OCI-LY7 (cell line): ENCODE measurements around the gene GTSF1L. TPM values are rescaled to one million over a fixed set of nuclear protein-coding genes. Genes with fewer than 3 reads are reported as not detected.

Experiments used
- BruUV-seq: library from RNA; stranded (reverse); fragments of 400-500 nt; replicated peaks from 2 replicates; lab custom pipeline; 2021; lab: Mats Ljungman, UMichigan
- CTCF ChIA-PET: fragments of 300-600 bp; sonication (Branson Sonifier 250); formaldehyde crosslinking; loops from one replicate; lab custom pipeline; 2022; ENCODE audit warnings: antibody characterized with exemption; ENCODE audit not compliant: unreplicated experiment; lab: Charles Lee
- POLR2A ChIA-PET: fragments of 300-600 bp; sonication (Branson Sonifier 250); formaldehyde crosslinking; loops from one replicate; lab custom pipeline; 2022; ENCODE audit warnings: antibody characterized with exemption; lab: Charles Lee
- DNase-seq: peaks from one replicate; pipeline ENCODE4 v3.0.0-alpha.2; 2015; ENCODE audit warnings: low spot score
- H2AFZ ChIP-seq: fragments of 200-600 bp; sonication (generic), shearing (Covaris generic); 2 replicates; pipeline ENCODE4 v1.6.1; 2014; ENCODE audit warnings: mild to moderate bottlenecking, antibody characterized with exemption, low read length, moderate library complexity
- H3K27ac ChIP-seq: fragments of 200-600 bp; sonication (generic); 2 replicates; pipeline ENCODE4 v1.5.1; 2014; ENCODE audit warnings: mixed run types, low read depth, mild to moderate bottlenecking, moderate library complexity, low read length, inconsistent platforms; ENCODE audit not compliant: poor library complexity, severe bottlenecking
- H3K36me3 ChIP-seq: fragments of 200-600 bp; sonication (generic); 2 replicates; pipeline ENCODE4 v1.6.1; 2014; ENCODE audit warnings: mild to moderate bottlenecking, antibody characterized with exemption, low read length, moderate library complexity, mixed read lengths; ENCODE audit not compliant: insufficient read depth
- H3K4me1 ChIP-seq: fragments of 200-600 bp; sonication (generic); 2 replicates; pipeline ENCODE4 v1.5.1; 2014; ENCODE audit warnings: mild to moderate bottlenecking, low read length; ENCODE audit not compliant: insufficient read depth, poor library complexity, severe bottlenecking
- H3K4me2 ChIP-seq: fragments of 200-600 bp; sonication (generic); 2 replicates; pipeline ENCODE4 v1.6.1; 2014; ENCODE audit warnings: mild to moderate bottlenecking, low read length
- H3K4me3 ChIP-seq: fragments of 200-600 bp; sonication (generic); 2 replicates; pipeline ENCODE4 v1.5.1; 2014; ENCODE audit warnings: mild to moderate bottlenecking, low read depth, low read length; ENCODE audit not compliant: poor library complexity, severe bottlenecking
- H3K79me2 ChIP-seq: fragments of 200-600 bp; sonication (generic); 2 replicates; pipeline ENCODE4 v1.6.1; 2016; ENCODE audit warnings: low read depth, mild to moderate bottlenecking, low read length, moderate library complexity, mixed read lengths; ENCODE audit not compliant: insufficient read depth
- H3K9me2 ChIP-seq: fragments of 200-600 bp; sonication (generic); 2 replicates; pipeline ENCODE4 v1.6.1; 2016; ENCODE audit warnings: mild to moderate bottlenecking, low read length, mixed read lengths; ENCODE audit not compliant: insufficient read depth
- H3K9me3 ChIP-seq: fragments of 200-600 bp; sonication (generic); 2 replicates; pipeline ENCODE4 v1.6.1; 2014; ENCODE audit warnings: mild to moderate bottlenecking, mixed run types, low read length, mixed read lengths
- H4K20me1 ChIP-seq: fragments of 200-600 bp; sonication (generic); 2 replicates; pipeline ENCODE4 v1.6.1; 2014; ENCODE audit warnings: mild to moderate bottlenecking, antibody characterized with exemption, low read length, moderate library complexity, mixed read lengths; ENCODE audit not compliant: insufficient read depth
- CTCF ChIP-seq: fragments of 200-600 bp; sonication (generic); conservative IDR thresholded peaks from 2 replicates; pipeline ENCODE4 v1.5.1; 2014; ENCODE audit warnings: mild to moderate bottlenecking, antibody characterized with exemption, low read length, moderate library complexity, mixed read lengths
- EZH2phosphoT487 ChIP-seq: fragments of 200-600 bp; sonication (generic); IDR thresholded peaks from 2 replicates; pipeline ENCODE4 v1.6.1; 2018; ENCODE audit warnings: low read depth, borderline replicate concordance, mild to moderate bottlenecking, mixed run types, antibody characterized with exemption, low read length, moderate library complexity, mixed read lengths
- intact Hi-C: fragments of 100-400 bp; cut with micrococcal nuclease; formaldehyde crosslinking; loops from one replicate; pipeline ENCODE4 v1.10.0; 2022; ENCODE audit not compliant: unreplicated experiment
- total RNA-seq, 2 experiments: library from RNA; depleted of rRNA in 1 of 2; stranded (reverse); fragments of >200 nt in 1 of 2; shearing (Covaris generic) in 1 of 2; gene quantifications; 2 replicates each; pipeline ENCODE4 v1.2.3, GENCODE V29; 2014 to 2022

Gene GTSF1L
- total RNA-seq, 2 experiments from 2014 or later: 3.1 to 3.3 TPM

DNA sequence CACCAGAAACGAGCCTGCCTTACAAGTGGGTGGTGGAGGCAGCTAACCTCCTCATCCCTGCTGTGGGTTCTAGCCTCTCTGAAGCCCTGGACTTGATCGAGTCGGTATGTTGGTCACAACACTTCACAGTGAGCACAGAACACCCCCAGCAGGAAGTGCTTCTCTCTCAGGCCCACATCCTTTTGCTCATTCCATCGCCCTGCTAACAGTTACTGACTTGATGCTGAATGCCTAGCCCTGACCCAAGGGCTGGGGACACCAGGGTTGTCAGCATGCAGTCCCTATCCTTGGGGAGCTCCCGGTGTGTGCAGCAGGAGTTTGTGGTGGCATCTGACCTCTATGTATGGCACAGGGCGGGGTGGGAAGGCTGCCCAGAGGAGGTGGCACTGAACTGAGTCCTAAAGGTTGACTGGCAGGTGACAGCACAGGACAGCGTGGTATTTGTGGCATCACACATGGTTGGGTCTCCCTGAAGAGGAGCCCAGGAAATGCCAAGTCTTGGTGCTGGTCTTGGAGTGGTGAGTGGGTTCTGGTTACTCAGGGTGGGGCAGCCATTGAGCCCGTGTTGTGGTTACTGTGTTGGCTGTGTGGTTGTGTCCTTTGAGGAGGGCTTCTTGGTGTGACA is 26.7 kb downstream of the GTSF1L start:
- ChIA-PET POLR2A (no interaction called here), CTCF (no interaction called here)
- Histone ChIP-seq H4K20me1 (no peaks in the 10 kb centered on the region), H2AFZ (no peak overlapping the region), H3K36me3 (peaks cover 100% of the 10 kb centered on the region), H3K9me2 (no peaks in the 10 kb centered on the region), H3K9me3 (no peaks in the 10 kb centered on the region), H3K27ac (no peak overlapping the region), H3K4me1 (no peaks in the 10 kb centered on the region), H3K4me3 (no peak overlapping the region), H3K79me2 (peaks cover 26% of the 10 kb centered on the region; the same call in 1 of the 2 replicates), H3K4me2 (no peak overlapping the region)
- intact Hi-C loops: loop anchor here (10.0 kb wide), 1 partner anchor 135 kb away; no protein-coding TSS in a partner anchor
- TF ChIP-seq CTCF: no peak
- TF ChIP-seq EZH2phosphoT487: no peak
- no peak for DNase-seq
- BruUV-seq: no TSS peak

- Histone ChIP-seq H3K4me3 (no peak overlapping the region), H3K27ac (no peak overlapping the region), H3K9me2 (no peaks in the 10 kb centered on the region), H3K4me2 (no peak overlapping the region), H3K36me3 (peaks cover 96% of the 10 kb centered on the region), H3K79me2 (peaks cover 44% of the 10 kb centered on the region; the same call in 1 of the 2 replicates), H3K9me3 (no peaks in the 10 kb centered on the region), H3K4me1 (no peaks in the 10 kb centered on the region), H2AFZ (no peak overlapping the region), H4K20me1 (no peaks in the 10 kb centered on the region)
- ChIA-PET POLR2A (no interaction called here), CTCF (no interaction called here)
- TF ChIP-seq EZH2phosphoT487 (no peak), CTCF (no peak)
- no peak for DNase-seq
- no TSS peak for BruUV-seq
- intact Hi-C loops: loop anchor here (10.0 kb wide), 1 partner anchor 131 kb away; no protein-coding TSS in a partner anchor
These were observed 31.2 kb downstream of the GTSF1L start for GRCh38 chr20:43695571-43695970.

DNA sequence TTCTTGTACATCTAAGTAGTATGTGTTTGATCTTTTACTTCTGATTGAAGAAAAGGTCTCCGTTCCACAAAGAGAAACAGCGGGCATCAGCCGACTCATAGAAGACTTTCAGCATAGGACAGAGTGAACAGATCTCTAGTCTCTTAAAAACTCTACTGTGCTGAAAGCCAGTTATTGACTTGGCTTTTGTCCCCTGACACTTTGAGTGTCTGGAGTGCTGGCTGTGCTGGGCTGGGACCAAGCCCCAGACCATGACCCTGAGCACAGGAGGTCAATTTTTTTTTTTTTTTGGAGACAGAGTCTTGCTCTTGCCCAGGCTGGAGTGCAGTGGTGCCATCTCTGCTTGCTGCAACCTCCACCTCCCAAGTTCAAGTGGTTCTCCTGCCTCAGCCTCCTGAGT is 32.0 kb downstream of the GTSF1L start:
- DNase-seq: no peak
- BruUV-seq: no TSS peak
- CTCF ChIA-PET: no interaction called here
- intact Hi-C loops: loop anchor here (10.0 kb wide), 1 partner anchor 130 kb away; no protein-coding TSS in a partner anchor
- Histone ChIP-seq H2AFZ (no peak overlapping the region), H4K20me1 (no peaks in the 10 kb centered on the region), H3K79me2 (peaks cover 39% of the 10 kb centered on the region; the same call in 1 of the 2 replicates), H3K4me3 (no peak overlapping the region), H3K36me3 (peaks cover 96% of the 10 kb centered on the region), H3K27ac (no peak overlapping the region), H3K9me2 (no peaks in the 10 kb centered on the region), H3K4me2 (no peak overlapping the region), H3K4me1 (no peaks in the 10 kb centered on the region), H3K9me3 (no peaks in the 10 kb centered on the region)
- POLR2A ChIA-PET: no interaction called here
- no peak for TF ChIP-seq EZH2phosphoT487
- TF ChIP-seq CTCF: no peak
